A673 (cell line): ENCODE measurements around the gene CDH23. TPM values are rescaled to one million over a fixed set of nuclear protein-coding genes. Genes with fewer than 3 reads are reported as not detected.

Source experiments
- BruUV-seq: library from RNA; stranded (reverse); fragments of 400-500 nt; replicated peaks from 2 replicates; lab custom pipeline; 2021; lab: Mats Ljungman, UMichigan
- CTCF ChIA-PET: fragments of 300-600 bp; sonication (Branson Sonifier 250); formaldehyde crosslinking; loops from one replicate; lab custom pipeline; 2022; ENCODE audit warnings: antibody characterized with exemption; lab: Charles Lee
- POLR2A ChIA-PET: fragments of 300-600 bp; sonication (Branson Sonifier 250); formaldehyde crosslinking; loops from one replicate; lab custom pipeline; 2022; ENCODE audit warnings: antibody characterized with exemption; ENCODE audit not compliant: low non-redundant PET; lab: Charles Lee
- DNase-seq: peaks from one replicate; pipeline ENCODE4 v3.0.0-alpha.2; 2015; ENCODE audit warnings: low spot score
- H3K27ac ChIP-seq: fragments of 200-600 bp; sonication (generic); 2 replicates; pipeline ENCODE4 v1.5.1; 2016; ENCODE audit warnings: mixed run types, low read depth, mild to moderate bottlenecking, mixed read lengths, antibody characterized with exemption, low read length; ENCODE audit not compliant: poor library complexity, severe bottlenecking
- H3K27me3 ChIP-seq: fragments of 200-600 bp; sonication (generic); replicated peaks from 2 replicates; pipeline ENCODE4 v1.6.1; 2017; ENCODE audit warnings: mixed run types, low read depth, mild to moderate bottlenecking, mixed read lengths, antibody characterized with exemption, low read length; ENCODE audit not compliant: insufficient read depth, poor library complexity
- H3K36me3 ChIP-seq: fragments of 200-600 bp; sonication (generic); 2 replicates; pipeline ENCODE4 v1.6.1; 2016; ENCODE audit warnings: mixed run types, mild to moderate bottlenecking, mixed read lengths, antibody characterized with exemption, low read length; ENCODE audit not compliant: insufficient read depth, poor library complexity, severe bottlenecking
- H3K4me1 ChIP-seq: fragments of 200-600 bp; sonication (generic); 2 replicates; pipeline ENCODE4 v1.6.1; 2017; ENCODE audit warnings: mixed run types, mild to moderate bottlenecking, mixed read lengths, antibody characterized with exemption, low read length; ENCODE audit not compliant: insufficient read depth, poor library complexity, severe bottlenecking
- H3K4me3 ChIP-seq: fragments of 200-600 bp; sonication (generic); 2 replicates; pipeline ENCODE4 v1.5.1; 2016; ENCODE audit warnings: low read depth, mixed run types, mild to moderate bottlenecking, mixed read lengths, low read length; ENCODE audit not compliant: poor library complexity, severe bottlenecking
- H3K9me3 ChIP-seq: fragments of 200-600 bp; sonication (generic); 2 replicates; pipeline ENCODE4 v1.6.1; 2016; ENCODE audit warnings: mixed run types, low read depth, mild to moderate bottlenecking, mixed read lengths, antibody characterized with exemption, low read length; ENCODE audit not compliant: poor library complexity, severe bottlenecking
- CTCF ChIP-seq: fragments of 300-800, 200-600 bp; sonication (generic); conservative IDR thresholded peaks from 2 replicates; pipeline ENCODE4 v1.5.1; 2017; ENCODE audit warnings: low read depth, mild to moderate bottlenecking, antibody characterized with exemption, low read length, moderate library complexity, mixed read lengths
- EZH2 ChIP-seq: fragments of 200-600 bp; sonication (generic); IDR thresholded peaks from 2 replicates; pipeline ENCODE4 v1.6.1; 2017; ENCODE audit warnings: borderline replicate concordance, low read depth, mild to moderate bottlenecking, mixed read lengths, antibody characterized with exemption, low read length; ENCODE audit not compliant: poor library complexity, severe bottlenecking
- intact Hi-C: fragments of 100-400 bp; cut with micrococcal nuclease; formaldehyde crosslinking; loops from one replicate; pipeline ENCODE4 v1.10.0; 2022; ENCODE audit not compliant: unreplicated experiment
- total RNA-seq: library from RNA; stranded (reverse); gene quantifications from 2 replicates; pipeline ENCODE4 v1.2.3, GENCODE V29; 2021

Gene CDH23
- total RNA-seq, 1 experiment from 2014 or later = 49.7 TPM

- Histone ChIP-seq H3K4me1 (peaks cover under 1% of the 10 kb centered on the region), H3K36me3 (no peaks in the 10 kb centered on the region), H3K27me3 (no peaks in the 10 kb centered on the region), H3K4me3 (no peak overlapping the region), H3K27ac (no peak overlapping the region), H3K9me3 (no peaks in the 10 kb centered on the region)
- CTCF ChIA-PET = no interaction called here
- intact Hi-C loops = loop anchor here (5.0 kb wide), 1 partner anchor 325 kb away; no protein-coding TSS in a partner anchor
- DNase-seq = no peak
- POLR2A ChIA-PET = no interaction called here
- BruUV-seq = no TSS peak
- TF ChIP-seq CTCF = no peak
- no peak for TF ChIP-seq EZH2
These were observed 14.7 kb upstream of the CDH23 start for GRCh38 chr10:71382028-71382427.

- no peaks in the 10 kb centered on the region for H3K9me3 ChIP-seq
- DNase-seq = no peak
- H3K27ac ChIP-seq = no peak overlapping the region
- ChIA-PET POLR2A (interaction anchor here (0.5 kb wide), 1 partner anchor 1482 kb away, joined by 3 read pairs; no protein-coding TSS in a partner anchor), CTCF (no interaction called here)
- no TSS peak for BruUV-seq
- no peaks in the 10 kb centered on the region for H3K27me3 ChIP-seq
- intact Hi-C loops = loop anchor here (5.0 kb wide), 1 partner anchor 325 kb away; no protein-coding TSS in a partner anchor
- H3K4me1 ChIP-seq = no peaks in the 10 kb centered on the region
- H3K36me3 ChIP-seq = no peaks in the 10 kb centered on the region
- no peak for TF ChIP-seq CTCF
- TF ChIP-seq EZH2 = no peak
- H3K4me3 ChIP-seq = no peak overlapping the region
These were observed 14.0 kb upstream of the CDH23 start for GRCh38 chr10:71382757-71383156.

- no peaks in the 10 kb centered on the region for H3K27me3 ChIP-seq
- intact Hi-C loops = loop anchor here (1.0 to 5.0 kb wide), 3 partner anchors 186 to 323 kb away; no protein-coding TSS in a partner anchor
- no peaks in the 10 kb centered on the region for H3K4me1 ChIP-seq
- POLR2A ChIA-PET = interaction anchor here (1.1 kb wide), 1 partner anchor 12 kb away, joined by 4 read pairs; no protein-coding TSS in a partner anchor
- no peak overlapping the region for H3K4me3 ChIP-seq
- no peaks in the 10 kb centered on the region for H3K9me3 ChIP-seq
- BruUV-seq = no TSS peak
- CTCF ChIA-PET = interaction anchor here (0.6 to 1.4 kb wide), 5 partner anchors 12 to 428 kb away, joined by 3 to 5 read pairs (median 5); no protein-coding TSS in a partner anchor
- H3K27ac ChIP-seq = no peak overlapping the region
- H3K36me3 ChIP-seq = no peaks in the 10 kb centered on the region
- TF ChIP-seq EZH2 (no peak), CTCF (peak; percentile 98)
- peak; percentile 75 for DNase-seq
These were observed 12.6 kb upstream of the CDH23 start for GRCh38 chr10:71383972-71384687.
